NB4 (cell line): Measurements from ENCODE around the gene PCYT1A.
"Not testable (repeated sequence)": the region's sequence is repeated elsewhere in the genome, so short reads cannot be mapped to it uniquely, and the experiment has no call there.

Source experiments
- POLR2A ChIP-seq: IDR thresholded peaks from 2 replicates; pipeline ENCODE4 v1.6.1; 2011; ENCODE audit warnings: mild to moderate bottlenecking; ENCODE audit not compliant: insufficient read length; ENCODE audit errors: extremely low read depth
- TF ChIP-seq, protein P1 (sequence below): IDR thresholded peaks from 2 replicates; pipeline ENCODE4 v1.6.1; 2011; ENCODE audit warnings: low read depth, low read length
- TF ChIP-seq, protein P2 (sequence below): IDR thresholded peaks from one replicate; pipeline ENCODE4 v1.5.1; 2012; ENCODE audit warnings: low read depth, low read length

- TF ChIP-seq, protein P1, sequence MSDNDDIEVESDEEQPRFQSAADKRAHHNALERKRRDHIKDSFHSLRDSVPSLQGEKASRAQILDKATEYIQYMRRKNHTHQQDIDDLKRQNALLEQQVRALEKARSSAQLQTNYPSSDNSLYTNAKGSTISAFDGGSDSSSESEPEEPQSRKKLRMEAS, result not testable (repeated sequence)
- TF ChIP-seq, protein P2, sequence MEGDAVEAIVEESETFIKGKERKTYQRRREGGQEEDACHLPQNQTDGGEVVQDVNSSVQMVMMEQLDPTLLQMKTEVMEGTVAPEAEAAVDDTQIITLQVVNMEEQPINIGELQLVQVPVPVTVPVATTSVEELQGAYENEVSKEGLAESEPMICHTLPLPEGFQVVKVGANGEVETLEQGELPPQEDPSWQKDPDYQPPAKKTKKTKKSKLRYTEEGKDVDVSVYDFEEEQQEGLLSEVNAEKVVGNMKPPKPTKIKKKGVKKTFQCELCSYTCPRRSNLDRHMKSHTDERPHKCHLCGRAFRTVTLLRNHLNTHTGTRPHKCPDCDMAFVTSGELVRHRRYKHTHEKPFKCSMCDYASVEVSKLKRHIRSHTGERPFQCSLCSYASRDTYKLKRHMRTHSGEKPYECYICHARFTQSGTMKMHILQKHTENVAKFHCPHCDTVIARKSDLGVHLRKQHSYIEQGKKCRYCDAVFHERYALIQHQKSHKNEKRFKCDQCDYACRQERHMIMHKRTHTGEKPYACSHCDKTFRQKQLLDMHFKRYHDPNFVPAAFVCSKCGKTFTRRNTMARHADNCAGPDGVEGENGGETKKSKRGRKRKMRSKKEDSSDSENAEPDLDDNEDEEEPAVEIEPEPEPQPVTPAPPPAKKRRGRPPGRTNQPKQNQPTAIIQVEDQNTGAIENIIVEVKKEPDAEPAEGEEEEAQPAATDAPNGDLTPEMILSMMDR, result not testable (repeated sequence)
- not testable (repeated sequence) for TF ChIP-seq POLR2A
These were observed 43.4 kb downstream of the PCYT1A start for GRCh38 chr3:196244166-196244565.
